ENCODE results near the gene ENOPH1. TPM values are rescaled to one million over a fixed set of nuclear protein-coding genes. Genes with fewer than 3 reads are reported as not detected.

ENOPH1 gene
- polyA plus RNA-seq, 1 donor (not counting 4 experiments of a cell fraction or from before 2014, with no cell fraction given), result 29.4 TPM

DNA sequence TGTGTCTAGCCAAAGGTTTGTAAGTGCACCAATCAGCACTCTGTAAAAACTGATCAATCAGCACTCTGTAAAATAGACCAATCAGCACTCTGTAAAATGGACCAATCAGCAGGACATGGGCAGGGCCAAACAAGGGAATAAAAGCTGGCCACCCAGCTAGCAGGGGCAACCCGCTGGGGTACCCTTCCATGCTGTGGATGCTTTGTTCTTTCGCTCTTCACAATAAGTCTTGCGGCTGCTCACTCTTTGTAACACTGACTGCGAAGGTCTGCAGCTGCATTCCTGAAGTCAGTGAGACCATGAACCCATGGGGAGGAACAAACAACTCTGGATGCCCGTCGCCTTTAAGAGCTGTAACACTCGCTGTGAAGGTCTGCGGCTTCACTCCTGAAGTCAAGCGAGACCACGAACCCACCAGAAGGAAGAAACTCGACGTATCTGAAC is 14.4 kb upstream of the ENOPH1 start:
- H3K27ac ChIP-seq (ENCODE audit: control insufficient read depth, insufficient read depth, low read length), result no peak overlapping the region
- no peaks in the 10 kb centered on the region for H4K20me1 ChIP-seq (ENCODE audit: control insufficient read depth, extremely low read depth, insufficient read depth, low read length)
- no peaks in the 10 kb centered on the region for H3K79me2 ChIP-seq (ENCODE audit: control insufficient read depth, insufficient read depth, low read length)
- H3K9me3 ChIP-seq (ENCODE audit: control insufficient read depth, low read depth, low read length), result no peaks in the 10 kb centered on the region
- H3K4me1 ChIP-seq (ENCODE audit: control insufficient read depth, extremely low read depth, insufficient read depth, low read length), result no peaks in the 10 kb centered on the region
- H3K27me3 ChIP-seq (ENCODE audit: control insufficient read depth, extremely low read depth, insufficient read depth, low read length), result no peaks in the 10 kb centered on the region
- no peaks in the 10 kb centered on the region for H3K9me1 ChIP-seq (ENCODE audit: control insufficient read depth, extremely low read depth, insufficient read depth, low read length)
- H3K4me3 ChIP-seq (ENCODE audit: control insufficient read depth in 2 of 3, extremely low read depth in 1 of 3, insufficient read depth in 2 of 3, low read depth in 1 of 3, low read length in 3 of 3), result no peak overlapping the region
- no peak for DNase-seq (ENCODE audit: low read depth, low spot score)
- TF ChIP-seq, protein P1, sequence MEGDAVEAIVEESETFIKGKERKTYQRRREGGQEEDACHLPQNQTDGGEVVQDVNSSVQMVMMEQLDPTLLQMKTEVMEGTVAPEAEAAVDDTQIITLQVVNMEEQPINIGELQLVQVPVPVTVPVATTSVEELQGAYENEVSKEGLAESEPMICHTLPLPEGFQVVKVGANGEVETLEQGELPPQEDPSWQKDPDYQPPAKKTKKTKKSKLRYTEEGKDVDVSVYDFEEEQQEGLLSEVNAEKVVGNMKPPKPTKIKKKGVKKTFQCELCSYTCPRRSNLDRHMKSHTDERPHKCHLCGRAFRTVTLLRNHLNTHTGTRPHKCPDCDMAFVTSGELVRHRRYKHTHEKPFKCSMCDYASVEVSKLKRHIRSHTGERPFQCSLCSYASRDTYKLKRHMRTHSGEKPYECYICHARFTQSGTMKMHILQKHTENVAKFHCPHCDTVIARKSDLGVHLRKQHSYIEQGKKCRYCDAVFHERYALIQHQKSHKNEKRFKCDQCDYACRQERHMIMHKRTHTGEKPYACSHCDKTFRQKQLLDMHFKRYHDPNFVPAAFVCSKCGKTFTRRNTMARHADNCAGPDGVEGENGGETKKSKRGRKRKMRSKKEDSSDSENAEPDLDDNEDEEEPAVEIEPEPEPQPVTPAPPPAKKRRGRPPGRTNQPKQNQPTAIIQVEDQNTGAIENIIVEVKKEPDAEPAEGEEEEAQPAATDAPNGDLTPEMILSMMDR (optimal IDR thresholded peaks at IDR 0.05 in 1 of 3, IDR thresholded peaks at IDR 0.05 in 1 of 3, conservative IDR thresholded peaks at IDR 0.05 in 1 of 3; ENCODE audit: extremely low read depth in 1 of 3, insufficient read depth in 2 of 3, low read length in 3 of 3), result no peak
- TF ChIP-seq EZH2 (IDR thresholded peaks at IDR 0.05; ENCODE audit: low read length), result no peak
- no peak overlapping the region for H2AFZ ChIP-seq (ENCODE audit: control insufficient read depth, low read length)
- no peak overlapping the region for H3K9ac ChIP-seq (ENCODE audit: control insufficient read depth, extremely low read depth, insufficient read depth, low read length)
- dilution Hi-C loops (cut with MboI; ENCODE audit: extremely low pct_ligation_motif_present, low sequenced_read_pairs), result no loop called here
- H3K4me2 ChIP-seq (ENCODE audit: control insufficient read depth, extremely low read depth, insufficient read depth, low read depth, low read length), result no peak overlapping the region
- no peaks in the 10 kb centered on the region for H3K36me3 ChIP-seq (ENCODE audit: control insufficient read depth in 2 of 2, extremely low read depth in 1 of 2, insufficient read depth in 2 of 2, low read length in 2 of 2)
- FAIRE-seq, result no peak

DNA sequence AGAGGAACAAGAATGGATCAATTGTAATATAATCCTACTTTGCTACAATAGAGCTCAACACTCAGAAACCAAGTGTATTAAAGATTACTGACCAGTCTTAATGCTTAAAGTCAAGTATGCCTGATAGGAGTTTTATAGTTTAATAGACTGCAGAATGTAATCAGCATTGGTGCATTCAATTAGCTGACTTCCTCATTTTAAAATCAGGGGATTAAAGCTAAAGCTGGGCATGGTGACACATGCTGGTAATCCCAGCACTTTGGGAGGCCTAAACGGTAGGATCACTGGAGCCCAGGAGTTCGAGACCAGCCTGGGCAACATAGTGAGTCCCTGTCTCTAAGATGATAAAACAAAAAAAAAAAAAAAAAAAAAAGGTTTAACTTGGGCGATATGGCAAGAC is 10.9 kb upstream of the ENOPH1 start:
- H3K27ac ChIP-seq (ENCODE audit: control insufficient read depth, insufficient read depth, low read length), result no peak overlapping the region
- H3K4me2 ChIP-seq (ENCODE audit: control insufficient read depth, extremely low read depth, insufficient read depth, low read depth, low read length), result no peak overlapping the region
- no peaks in the 10 kb centered on the region for H3K79me2 ChIP-seq (ENCODE audit: control insufficient read depth, insufficient read depth, low read length)
- dilution Hi-C loops (cut with MboI; ENCODE audit: extremely low pct_ligation_motif_present, low sequenced_read_pairs), result no loop called here
- no peak overlapping the region for H3K4me3 ChIP-seq (ENCODE audit: control insufficient read depth in 2 of 3, extremely low read depth in 1 of 3, insufficient read depth in 2 of 3, low read depth in 1 of 3, low read length in 3 of 3)
- H2AFZ ChIP-seq (ENCODE audit: control insufficient read depth, low read length), result no peak overlapping the region
- peaks cover 7% of the 10 kb centered on the region for H3K4me1 ChIP-seq (ENCODE audit: control insufficient read depth, extremely low read depth, insufficient read depth, low read length)
- H3K36me3 ChIP-seq (ENCODE audit: control insufficient read depth in 2 of 2, extremely low read depth in 1 of 2, insufficient read depth in 2 of 2, low read length in 2 of 2), result peaks cover 5 to 7% of the 10 kb centered on the region in 2 experiments
- H4K20me1 ChIP-seq (ENCODE audit: control insufficient read depth, extremely low read depth, insufficient read depth, low read length), result peaks cover 7% of the 10 kb centered on the region
- FAIRE-seq (no peak), DNase-seq (ENCODE audit: low read depth, low spot score) (no peak)
- no peaks in the 10 kb centered on the region for H3K9me1 ChIP-seq (ENCODE audit: control insufficient read depth, extremely low read depth, insufficient read depth, low read length)
- no peak overlapping the region for H3K9ac ChIP-seq (ENCODE audit: control insufficient read depth, extremely low read depth, insufficient read depth, low read length)
- H3K27me3 ChIP-seq (ENCODE audit: control insufficient read depth, extremely low read depth, insufficient read depth, low read length), result no peaks in the 10 kb centered on the region
- H3K9me3 ChIP-seq (ENCODE audit: control insufficient read depth, low read depth, low read length), result no peaks in the 10 kb centered on the region
- no peak for TF ChIP-seq EZH2 (IDR thresholded peaks at IDR 0.05; ENCODE audit: low read length)
- TF ChIP-seq, protein P1 (optimal IDR thresholded peaks at IDR 0.05 in 1 of 3, IDR thresholded peaks at IDR 0.05 in 1 of 3, conservative IDR thresholded peaks at IDR 0.05 in 1 of 3; ENCODE audit: extremely low read depth in 1 of 3, insufficient read depth in 2 of 3, low read length in 3 of 3), result no peak
